GM21717 (cell line): ENCODE measurements around the gene BARX2.

Experiments used
- ATAC-seq: cut with Tn5 transposase; IDR thresholded peaks from one replicate; pipeline ENCODE4 v1.9.1; 2021; ENCODE audit warnings: mild to moderate bottlenecking, moderate library complexity; ENCODE audit not compliant: unreplicated experiment

Gene BARX2

GRCh38 chr11:129396454-129396853 lies 20.8 kb downstream of the BARX2 start:
- no peak for ATAC-seq

- no peak for ATAC-seq
Observed at GRCh38 chr11:129402206-129403171, 26.8 kb downstream of the BARX2 start.

GRCh38 chr11:129404731-129405130 lies 29.1 kb downstream of the BARX2 start:
- ATAC-seq, result no peak

GRCh38 chr11:129408865-129409444 lies 33.3 kb downstream of the BARX2 start:
- no peak for ATAC-seq

GRCh38 chr11:129410395-129410960 lies 34.8 kb downstream of the BARX2 start:
- ATAC-seq, result no peak

GRCh38 chr11:129412494-129412893 lies 36.8 kb downstream of the BARX2 start:
- no peak for ATAC-seq

GRCh38 chr11:129414144-129414872 lies 38.7 kb downstream of the BARX2 start:
- no peak for ATAC-seq

GRCh38 chr11:129416080-129416820 lies 40.6 kb downstream of the BARX2 start:
- no peak for ATAC-seq

GRCh38 chr11:129417458-129417857 lies 41.8 kb downstream of the BARX2 start:
- peak; percentile 22 for ATAC-seq

- ATAC-seq, result peak; percentile 86
Observed at GRCh38 chr11:129418039-129418438, 42.4 kb downstream of the BARX2 start.

- no peak for ATAC-seq
Observed at GRCh38 chr11:129419386-129419785, 43.7 kb downstream of the BARX2 start.

- ATAC-seq, result no peak
Observed at GRCh38 chr11:129423426-129423825, 47.8 kb downstream of the BARX2 start.

- ATAC-seq, result no peak
Observed at GRCh38 chr11:129425214-129425613, 49.6 kb downstream of the BARX2 start.

GRCh38 chr11:129426038-129426437 lies 50.4 kb downstream of the BARX2 start:
- ATAC-seq, result no peak

- ATAC-seq, result no peak
Observed at GRCh38 chr11:129426776-129427175, 51.1 kb downstream of the BARX2 start.

- ATAC-seq, result no peak
Observed at GRCh38 chr11:129427376-129427775, 51.7 kb downstream of the BARX2 start.

GRCh38 chr11:129427816-129428406 lies 52.3 kb downstream of the BARX2 start:
- ATAC-seq, result no peak

GRCh38 chr11:129428557-129428956 lies 52.9 kb downstream of the BARX2 start:
- no peak for ATAC-seq

- ATAC-seq, result no peak
Observed at GRCh38 chr11:129434641-129435498, 59.2 kb downstream of the BARX2 start.
